ENCODE measurements around the gene HSD17B10.

DNA sequence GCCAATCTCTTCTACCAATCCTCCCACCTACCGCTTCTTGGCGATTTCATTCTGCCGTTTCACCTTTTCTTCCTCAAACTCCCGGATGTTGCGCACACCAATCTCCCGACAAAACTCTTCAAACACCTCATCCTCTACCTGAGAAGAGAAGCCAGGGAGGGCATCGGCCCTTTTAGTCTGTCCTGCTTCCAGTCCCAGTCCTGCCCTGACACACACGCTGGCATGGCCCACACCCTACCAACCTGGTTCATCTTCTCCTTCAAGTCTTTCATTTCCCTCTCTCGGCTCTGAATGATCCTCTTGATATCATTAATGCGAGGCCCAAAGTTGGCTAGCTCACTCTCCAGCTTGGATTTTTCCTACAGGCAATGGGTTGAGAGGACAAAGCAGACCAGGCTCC is 30.6 kb downstream of the HSD17B10 start:
- TF ChIP-seq CTCF (IDR thresholded peaks at IDR 0.05) (no peak), POLR2AphosphoS5 (IDR thresholded peaks at IDR 0.05) (no peak)
